Brain pericyte (primary cell): ENCODE results near the gene NPM1.
"Not testable (repeated sequence)": the region's sequence is repeated elsewhere in the genome, so short reads cannot be mapped to it uniquely, and the experiment has no call there.

Experiments used
- DNase-seq: peaks from one replicate; pipeline ENCODE4 v3.0.0-alpha.2; 2012; ENCODE audit warnings: low read depth, low spot score

NPM1 gene

GRCh38 chr5:171386006-171386671 lies 1.5 kb upstream of the NPM1 start:
- DNase-seq, result no peak

- no peak for DNase-seq
These were observed 746 bp upstream of the NPM1 start for GRCh38 chr5:171386861-171387344.

- DNase-seq, result peak; percentile 36
These were observed 544 bp downstream of the NPM1 start for GRCh38 chr5:171387970-171388815.

GRCh38 chr5:171388816-171389168 lies 1.1 kb downstream of the NPM1 start:
- no peak for DNase-seq

GRCh38 chr5:171390883-171391677 lies 3.4 kb downstream of the NPM1 start:
- no peak for DNase-seq

GRCh38 chr5:171391996-171392577 lies 4.4 kb downstream of the NPM1 start:
- DNase-seq, result no peak

GRCh38 chr5:171392585-171393159 lies 5.0 kb downstream of the NPM1 start:
- no peak for DNase-seq

GRCh38 chr5:171395042-171395441 lies 7.4 kb downstream of the NPM1 start:
- no peak for DNase-seq

GRCh38 chr5:171396583-171396982 lies 8.9 kb downstream of the NPM1 start:
- not testable (repeated sequence) for DNase-seq

- no peak for DNase-seq
These were observed 9.5 kb downstream of the NPM1 start for GRCh38 chr5:171397190-171397589.

- DNase-seq, result no peak
These were observed 9.9 kb downstream of the NPM1 start for GRCh38 chr5:171397599-171397998.

GRCh38 chr5:171398660-171399059 lies 11.0 kb downstream of the NPM1 start:
- not testable (repeated sequence) for DNase-seq

- no peak for DNase-seq
These were observed 12.5 kb downstream of the NPM1 start for GRCh38 chr5:171400169-171400568.

- DNase-seq, result no peak
These were observed 13.7 kb downstream of the NPM1 start for GRCh38 chr5:171401167-171401947.

- not testable (repeated sequence) for DNase-seq
These were observed 15.1 kb downstream of the NPM1 start for GRCh38 chr5:171402751-171403150.

GRCh38 chr5:171405615-171406014 lies 18.0 kb downstream of the NPM1 start:
- DNase-seq, result no peak

- no peak for DNase-seq
These were observed 19.6 kb downstream of the NPM1 start for GRCh38 chr5:171407234-171407633.

GRCh38 chr5:171409164-171410136 lies 21.8 kb downstream of the NPM1 start:
- DNase-seq, result no peak

GRCh38 chr5:171410181-171410580 lies 22.5 kb downstream of the NPM1 start:
- DNase-seq, result no peak
